Measurements from ENCODE around the gene RGS8.

The RGS8 gene

DNA sequence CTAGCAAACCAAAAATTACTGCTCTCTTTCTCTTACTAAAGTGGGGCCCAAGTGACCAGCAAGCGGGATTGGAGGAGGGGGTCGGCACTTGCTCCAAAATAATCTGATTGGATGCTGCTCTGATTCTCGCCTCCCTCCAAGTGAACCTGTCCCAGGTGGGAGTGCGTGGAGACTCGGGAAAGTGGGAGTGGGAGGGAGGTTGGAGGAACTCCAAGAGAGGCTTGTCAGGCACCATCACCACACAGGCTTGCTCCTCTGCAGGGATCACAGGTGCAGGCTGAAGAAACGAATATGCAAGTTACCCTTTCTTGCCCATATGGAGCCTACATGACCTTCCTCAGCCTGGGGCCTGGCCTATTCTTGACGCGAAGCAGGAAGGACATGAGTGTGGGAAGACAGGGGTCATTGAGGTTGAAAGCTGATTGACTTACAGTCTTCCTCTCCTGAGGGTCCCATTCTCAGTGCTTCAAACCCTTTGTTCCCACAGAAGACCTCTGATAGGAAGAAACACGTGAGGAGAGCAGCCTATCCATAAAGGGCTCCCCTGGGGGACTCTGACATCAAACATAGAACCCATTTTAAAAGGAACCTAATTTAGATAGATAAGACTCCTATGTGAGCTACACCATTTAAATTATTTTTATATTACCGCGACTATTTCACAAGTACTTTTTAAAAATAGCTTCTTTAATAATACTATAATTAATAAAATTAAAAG, 14.2 kb downstream of the RGS8 start:
- CTCF ChIA-PET = no interaction called here
- POLR2A ChIA-PET = no interaction called here
- no peak for DNase-seq (ENCODE audit: low read depth, low spot score)
- H3K4me3 ChIP-seq (ENCODE audit: low read depth, low read length) = no peak overlapping the region
- no peak for TF ChIP-seq CTCF (IDR thresholded peaks at IDR 0.05; ENCODE audit: insufficient read depth, low read length, missing control alignments)

DNA sequence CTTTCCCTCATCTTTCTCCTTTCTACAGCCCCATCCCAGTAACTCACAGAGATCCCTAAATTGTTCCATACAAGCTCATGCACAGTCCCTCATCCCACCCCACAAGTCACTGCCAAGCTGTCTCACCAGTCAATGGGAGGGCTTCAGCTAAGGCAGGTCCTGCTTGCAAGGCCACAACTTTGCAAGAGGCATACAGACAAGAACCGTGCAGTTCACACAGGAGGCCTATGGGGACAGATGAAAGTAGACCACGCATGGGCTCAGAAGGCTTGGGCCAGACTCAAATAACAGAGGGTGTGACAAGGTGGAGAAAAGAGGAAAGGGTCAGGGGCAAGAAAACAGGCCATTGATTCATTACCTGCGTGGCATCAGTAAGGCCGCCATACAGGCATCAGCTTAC, 15.1 kb downstream of the RGS8 start:
- POLR2A ChIA-PET = no interaction called here
- DNase-seq (ENCODE audit: low read depth, low spot score) = no peak
- CTCF ChIA-PET = no interaction called here
- no peak overlapping the region for H3K4me3 ChIP-seq (ENCODE audit: low read depth, low read length)
- TF ChIP-seq CTCF (IDR thresholded peaks at IDR 0.05; ENCODE audit: insufficient read depth, low read length, missing control alignments) = no peak

GRCh38 chr1:182668521-182669054, 15.8 kb downstream of the RGS8 start:
- ChIA-PET CTCF (no interaction called here), POLR2A (no interaction called here)
- TF ChIP-seq CTCF (IDR thresholded peaks at IDR 0.05; ENCODE audit: insufficient read depth, low read length, missing control alignments) = no peak
- DNase-seq (ENCODE audit: low read depth, low spot score) = no peak
- no peak overlapping the region for H3K4me3 ChIP-seq (ENCODE audit: low read depth, low read length)

- no peak for TF ChIP-seq CTCF (IDR thresholded peaks at IDR 0.05; ENCODE audit: insufficient read depth, low read length, missing control alignments)
- no peak overlapping the region for H3K4me3 ChIP-seq (ENCODE audit: low read depth, low read length)
- ChIA-PET CTCF (no interaction called here), POLR2A (no interaction called here)
- DNase-seq (ENCODE audit: low read depth, low spot score) = no peak
Observed at GRCh38 chr1:182667848-182668505, 16.4 kb downstream of the RGS8 start.

GRCh38 chr1:182666706-182667105, 17.7 kb downstream of the RGS8 start:
- H3K4me3 ChIP-seq (ENCODE audit: low read depth, low read length) = no peak overlapping the region
- ChIA-PET POLR2A (no interaction called here), CTCF (interaction anchor here (2.2 kb wide), 1 partner anchor 71 kb away, joined by 9 read pairs; no protein-coding TSS in a partner anchor)
- no peak for DNase-seq (ENCODE audit: low read depth, low spot score)
- no peak for TF ChIP-seq CTCF (IDR thresholded peaks at IDR 0.05; ENCODE audit: insufficient read depth, low read length, missing control alignments)

- no peak overlapping the region for H3K4me3 ChIP-seq (ENCODE audit: low read depth, low read length)
- DNase-seq (ENCODE audit: low read depth, low spot score) = no peak
- no peak for TF ChIP-seq CTCF (IDR thresholded peaks at IDR 0.05; ENCODE audit: insufficient read depth, low read length, missing control alignments)
- ChIA-PET POLR2A (no interaction called here), CTCF (no interaction called here)
Observed at GRCh38 chr1:182664296-182664695, 20.1 kb downstream of the RGS8 start.
